Dendritic cell treated with granulocyte-macrophage colony-stimulating factor and Interleukin-4, amounts not matched to agents 40 ng/mL and 50 ng/mL, for 4 days (primary cell): ENCODE measurements around the gene DTWD1.
"Not testable (repeated sequence)": the region's sequence is repeated elsewhere in the genome, so short reads cannot be mapped to it uniquely, and the experiment has no call there.

Experiments
- H3K27ac Mint-ChIP-seq: one replicate; pipeline ENCODE4 v1.8.0; 2022; ENCODE audit warnings: mild to moderate bottlenecking, mixed read lengths
- H3K27me3 Mint-ChIP-seq: one replicate; pipeline ENCODE4 v1.8.0; 2022; ENCODE audit warnings: mild to moderate bottlenecking, mixed read lengths
- H3K36me3 Mint-ChIP-seq: one replicate; pipeline ENCODE4 v1.8.0; 2022; ENCODE audit warnings: low read depth, mixed read lengths
- H3K4me1 Mint-ChIP-seq: one replicate; pipeline ENCODE4 v1.8.0; 2022; ENCODE audit warnings: low read depth, mixed read lengths
- H3K4me3 Mint-ChIP-seq: one replicate; pipeline ENCODE4 v1.8.0; 2022; ENCODE audit warnings: mild to moderate bottlenecking, moderate library complexity, mixed read lengths
- H3K9me3 Mint-ChIP-seq: one replicate; pipeline ENCODE4 v1.8.0; 2022; ENCODE audit warnings: mixed read lengths
- intact Hi-C: fragments of 100-400 bp; cut with micrococcal nuclease; formaldehyde crosslinking; loops from one replicate; pipeline ENCODE4 v1.15.0; 2022

The DTWD1 gene

GRCh38 chr15:49620658-49621368 is at the start of gene DTWD1, which contains the start of gene FAM227B:
Gene DTWD1 (plus strand): TSS chr15:49621048. CDS start chr15:49625168, 4,120 bp downstream.
Gene FAM227B (minus strand): TSS chr15:49620818. CDS start chr15:49615171, 5,647 bp downstream.
- Mint-ChIP-seq H3K36me3 (peaks cover 23% of the 10 kb centered on the region), H3K27ac (peak within 1 kb of the TSS; percentile 94), H3K4me3 (peak within 1 kb of the TSS; percentile 88), H3K27me3 (no peaks in the 10 kb centered on the region), H3K9me3 (peaks cover 15% of the 10 kb centered on the region), H3K4me1 (peaks cover 29% of the 10 kb centered on the region)
- intact Hi-C loops: loop anchor here (2.0 to 10.0 kb wide), 5 partner anchors 386 to 810 kb away; partner anchors contain the start of genes CEP152, EID1, GALK2 and SECISBP2L

GRCh38 chr15:49573421-49573820 is 47.4 kb upstream of the DTWD1 start:
- no peaks in the 10 kb centered on the region for H3K36me3 Mint-ChIP-seq
- H3K27me3 Mint-ChIP-seq: no peaks in the 10 kb centered on the region
- H3K4me1 Mint-ChIP-seq: no peaks in the 10 kb centered on the region
- intact Hi-C loops: no loop called here
- no peak overlapping the region for H3K27ac Mint-ChIP-seq
- peaks cover 27% of the 10 kb centered on the region for H3K9me3 Mint-ChIP-seq
- no peak overlapping the region for H3K4me3 Mint-ChIP-seq

- no peak overlapping the region for H3K4me3 Mint-ChIP-seq
- no peak overlapping the region for H3K27ac Mint-ChIP-seq
- intact Hi-C loops: no loop called here
- no peaks in the 10 kb centered on the region for H3K27me3 Mint-ChIP-seq
- no peaks in the 10 kb centered on the region for H3K36me3 Mint-ChIP-seq
- no peaks in the 10 kb centered on the region for H3K4me1 Mint-ChIP-seq
- H3K9me3 Mint-ChIP-seq: peaks cover 17% of the 10 kb centered on the region
These were observed 31.8 kb upstream of the DTWD1 start for GRCh38 chr15:49589030-49589429.

- peaks cover 25% of the 10 kb centered on the region for H3K9me3 Mint-ChIP-seq
- intact Hi-C loops, H3K36me3 Mint-ChIP-seq, H3K27me3 Mint-ChIP-seq, H3K4me3 Mint-ChIP-seq, H3K27ac Mint-ChIP-seq, H3K4me1 Mint-ChIP-seq: not testable (repeated sequence)
These were observed 28.0 kb upstream of the DTWD1 start for GRCh38 chr15:49592829-49593316.

- Mint-ChIP-seq H3K9me3 (peaks cover 49% of the 10 kb centered on the region), H3K36me3 (no peaks in the 10 kb centered on the region), H3K4me1 (no peaks in the 10 kb centered on the region), H3K4me3 (no peak overlapping the region), H3K27me3 (no peaks in the 10 kb centered on the region), H3K27ac (no peak overlapping the region)
- intact Hi-C loops: no loop called here
These were observed 16.0 kb upstream of the DTWD1 start for GRCh38 chr15:49604625-49605409.

- Mint-ChIP-seq H3K4me1 (no peaks in the 10 kb centered on the region), H3K27me3 (no peaks in the 10 kb centered on the region), H3K36me3 (no peaks in the 10 kb centered on the region), H3K4me3 (no peak overlapping the region), H3K9me3 (peaks cover 43% of the 10 kb centered on the region), H3K27ac (no peak overlapping the region)
- intact Hi-C loops: no loop called here
These were observed 15.3 kb upstream of the DTWD1 start for GRCh38 chr15:49605588-49605987.

- no peaks in the 10 kb centered on the region for H3K36me3 Mint-ChIP-seq
- no peak overlapping the region for H3K4me3 Mint-ChIP-seq
- H3K27ac Mint-ChIP-seq: no peak overlapping the region
- H3K27me3 Mint-ChIP-seq: no peaks in the 10 kb centered on the region
- no peaks in the 10 kb centered on the region for H3K4me1 Mint-ChIP-seq
- peaks cover 33% of the 10 kb centered on the region for H3K9me3 Mint-ChIP-seq
- intact Hi-C loops: no loop called here
These were observed 14.3 kb upstream of the DTWD1 start for GRCh38 chr15:49606594-49606993.

GRCh38 chr15:49610157-49610918 is 10.5 kb upstream of the DTWD1 start:
- H3K4me3 Mint-ChIP-seq: no peak overlapping the region
- H3K4me1 Mint-ChIP-seq: no peaks in the 10 kb centered on the region
- no peaks in the 10 kb centered on the region for H3K27me3 Mint-ChIP-seq
- H3K9me3 Mint-ChIP-seq: peaks cover 30% of the 10 kb centered on the region
- no peak overlapping the region for H3K27ac Mint-ChIP-seq
- H3K36me3 Mint-ChIP-seq: peaks cover 16% of the 10 kb centered on the region
- intact Hi-C loops: no loop called here

- intact Hi-C loops, H3K4me1 Mint-ChIP-seq: not testable (repeated sequence)
- H3K36me3 Mint-ChIP-seq: peaks cover 17% of the 10 kb centered on the region
These were observed 8.6 kb upstream of the DTWD1 start for GRCh38 chr15:49612240-49612639.

GRCh38 chr15:49619226-49619625 is 1.6 kb upstream of the DTWD1 start:
- no peaks in the 10 kb centered on the region for H3K27me3 Mint-ChIP-seq
- intact Hi-C loops: no loop called here
- peaks cover 29% of the 10 kb centered on the region for H3K4me1 Mint-ChIP-seq
- no peak overlapping the region for H3K27ac Mint-ChIP-seq
- peaks cover 18% of the 10 kb centered on the region for H3K9me3 Mint-ChIP-seq
- H3K4me3 Mint-ChIP-seq: no peak overlapping the region
- H3K36me3 Mint-ChIP-seq: peaks cover 22% of the 10 kb centered on the region

More at GRCh38 chr15:49612240-49612639, 8.6 kb upstream of the DTWD1 start:
- peaks cover 37% of the 10 kb centered on the region for H3K9me3 Mint-ChIP-seq
- not testable (repeated sequence) for H3K4me3 Mint-ChIP-seq, H3K27me3 Mint-ChIP-seq, H3K27ac Mint-ChIP-seq

GRCh38 chr15:49620199-49620598 is 649 bp upstream of the DTWD1 start:
- peak overlapping the region; percentile 88 for H3K4me3 Mint-ChIP-seq
- intact Hi-C loops: loop anchor here (2.0 to 10.0 kb wide), 5 partner anchors 385 to 809 kb away; partner anchors contain the start of genes CEP152, EID1, GALK2 and SECISBP2L
- H3K27ac Mint-ChIP-seq: peak overlapping the region; percentile 94
- H3K36me3 Mint-ChIP-seq: peaks cover 19% of the 10 kb centered on the region
- no peaks in the 10 kb centered on the region for H3K27me3 Mint-ChIP-seq
- peaks cover 15% of the 10 kb centered on the region for H3K9me3 Mint-ChIP-seq
- peaks cover 29% of the 10 kb centered on the region for H3K4me1 Mint-ChIP-seq

- Mint-ChIP-seq H3K4me3 (peak overlapping the region; percentile 88), H3K27ac (peak overlapping the region; percentile 94), H3K27me3 (no peaks in the 10 kb centered on the region), H3K4me1 (peaks cover 29% of the 10 kb centered on the region), H3K36me3 (peaks cover 25% of the 10 kb centered on the region), H3K9me3 (peaks cover 15% of the 10 kb centered on the region)
- intact Hi-C loops: loop anchor here (2.0 to 10.0 kb wide), 5 partner anchors 387 to 811 kb away; partner anchors contain the start of genes CEP152, EID1, GALK2 and SECISBP2L
These were observed 558 bp downstream of the DTWD1 start for GRCh38 chr15:49621401-49621811.

GRCh38 chr15:49621887-49622286 is 1.0 kb downstream of the DTWD1 start:
- Mint-ChIP-seq H3K4me1 (peaks cover 29% of the 10 kb centered on the region), H3K27me3 (no peaks in the 10 kb centered on the region), H3K36me3 (peaks cover 25% of the 10 kb centered on the region), H3K4me3 (peak overlapping the region; percentile 88), H3K27ac (peak overlapping the region; percentile 94), H3K9me3 (peaks cover 15% of the 10 kb centered on the region)
- intact Hi-C loops: loop anchor here (2.0 to 10.0 kb wide), 5 partner anchors 387 to 811 kb away; partner anchors contain the start of genes CEP152, EID1, GALK2 and SECISBP2L
